ENCODE results near the gene PSENEN. TPM values are rescaled to one million over a fixed set of nuclear protein-coding genes. Genes with fewer than 3 reads are reported as not detected.

The PSENEN gene
- total RNA-seq, 1 experiment from 2014 or later, result 42.9 TPM

- Histone ChIP-seq H3K79me2 (ENCODE audit: low read length) (peaks cover 26% of the 10 kb centered on the region), H2AFZ (ENCODE audit: low read length) (peak within 1 kb of the TSS; percentile 96)
- TSS peak; percentile 63 for BruUV-seq (replicated peaks)
Observed at GRCh38 chr19:35748106-35749020, 2.9 kb downstream of the PSENEN start, which contains the start of gene LIN37. LIN37 (plus strand) TSS chr19:35748576; CDS start chr19:35748725, 149 bp downstream.

GRCh38 chr19:35750167-35750566 is 4.7 kb downstream of the PSENEN start:
- H3K9me2 ChIP-seq (replicated peaks; ENCODE audit: low read length), result no peaks in the 10 kb centered on the region
- no peak for TF ChIP-seq EZH2phosphoT487 (IDR thresholded peaks at IDR 0.05; ENCODE audit: borderline replicate concordance, low read length)
- no peak for TF ChIP-seq EZH2 (IDR thresholded peaks at IDR 0.05; ENCODE audit: low read length, unreplicated experiment)
- no peak for TF ChIP-seq CTCF (conservative IDR thresholded peaks at IDR 0.05; ENCODE audit: low read depth, low read length)
- H3K27ac ChIP-seq (ENCODE audit: low read length), result no peak overlapping the region
- no peaks in the 10 kb centered on the region for H4K20me1 ChIP-seq (ENCODE audit: low read length)
- H3K4me3 ChIP-seq (ENCODE audit: low read length), result no peak overlapping the region
- ChIA-PET CTCF (no interaction called here), POLR2A (ENCODE audit: unreplicated experiment) (no interaction called here)
- peaks cover 18% of the 10 kb centered on the region for H3K4me1 ChIP-seq (ENCODE audit: insufficient read depth, low read length)
- H2AFZ ChIP-seq (ENCODE audit: low read length), result no peak overlapping the region
- H3K9me3 ChIP-seq (ENCODE audit: low read length), result no peaks in the 10 kb centered on the region
- DNase-seq (peak; percentile 6), ATAC-seq (no peak)
- H3K4me2 ChIP-seq (ENCODE audit: low read length), result peak overlapping the region; percentile 97; the same call in 1 of the 2 replicates
- no peaks in the 10 kb centered on the region for H3K36me3 ChIP-seq (ENCODE audit: low read depth, low read length)
- intact Hi-C loops (cut with micrococcal nuclease), result no loop called here
- H3K27me3 ChIP-seq (ENCODE audit: low read length), result no peaks in the 10 kb centered on the region
- no peak overlapping the region for H3K9ac ChIP-seq (ENCODE audit: low read length)
- H3K79me2 ChIP-seq (ENCODE audit: low read length), result peaks cover 26% of the 10 kb centered on the region
- no TSS peak for BruUV-seq (replicated peaks)
- H3F3A ChIP-seq (ENCODE audit: low read length, unreplicated experiment), result no peaks in the 10 kb centered on the region

More at GRCh38 chr19:35748106-35749020, 2.9 kb downstream of the PSENEN start, which contains the start of gene LIN37:
- POLR2A ChIA-PET (ENCODE audit: unreplicated experiment), result interaction anchor here (0.6 kb wide), 1 partner anchor 77 kb away, joined by 3 read pairs; no protein-coding TSS in a partner anchor
- peak; percentile 83 for ATAC-seq
- TF ChIP-seq CTCF (conservative IDR thresholded peaks at IDR 0.05; ENCODE audit: low read depth, low read length) (no peak), EZH2phosphoT487 (IDR thresholded peaks at IDR 0.05; ENCODE audit: borderline replicate concordance, low read length) (no peak), EZH2 (IDR thresholded peaks at IDR 0.05; ENCODE audit: low read length, unreplicated experiment) (no peak)
- Histone ChIP-seq H3K4me3 (ENCODE audit: low read length) (peak within 1 kb of the TSS; percentile 100), H3K4me2 (ENCODE audit: low read length) (peak within 1 kb of the TSS; percentile 97), H3K4me1 (ENCODE audit: insufficient read depth, low read length) (peaks cover 23% of the 10 kb centered on the region), H4K20me1 (ENCODE audit: low read length) (no peaks in the 10 kb centered on the region), H3K27ac (ENCODE audit: low read length) (no peak within 1 kb of the TSS), H3K36me3 (ENCODE audit: low read depth, low read length) (no peaks in the 10 kb centered on the region), H3F3A (ENCODE audit: low read length, unreplicated experiment) (no peaks in the 10 kb centered on the region), H3K9me2 (replicated peaks; ENCODE audit: low read length) (no peaks in the 10 kb centered on the region), H3K9ac (ENCODE audit: low read length) (peak within 1 kb of the TSS; percentile 89), H3K27me3 (ENCODE audit: low read length) (no peaks in the 10 kb centered on the region), H3K9me3 (ENCODE audit: low read length) (no peaks in the 10 kb centered on the region)
- CTCF ChIA-PET, result no interaction called here
- DNase-seq, result peak; percentile 97
- intact Hi-C loops (cut with micrococcal nuclease), result loop anchor here (1.0 kb wide), 1 partner anchor 183 kb away; no protein-coding TSS in a partner anchor
